HG02973 (cell line): ENCODE measurements around the gene FBXO41.
"Not testable (repeated sequence)": the region's sequence is repeated elsewhere in the genome, so short reads cannot be mapped to it uniquely, and the experiment has no call there.

Experiments used
- ATAC-seq: cut with Tn5 transposase; IDR thresholded peaks from one replicate; pipeline ENCODE4 v1.9.1; 2021; ENCODE audit warnings: moderate library complexity; ENCODE audit not compliant: unreplicated experiment

The FBXO41 gene

GRCh38 chr2:73263540-73264331, 20.5 kb downstream of the FBXO41 start:
- no peak for ATAC-seq

- ATAC-seq: not testable (repeated sequence)
Observed at GRCh38 chr2:73262691-73263429, 21.4 kb downstream of the FBXO41 start.

GRCh38 chr2:73262108-73262651, 22.1 kb downstream of the FBXO41 start:
- ATAC-seq: no peak

GRCh38 chr2:73260338-73260984, 23.8 kb downstream of the FBXO41 start:
- no peak for ATAC-seq

- ATAC-seq: no peak
Observed at GRCh38 chr2:73259704-73260337, 24.5 kb downstream of the FBXO41 start.

- ATAC-seq: no peak
Observed at GRCh38 chr2:73259276-73259675, 25.0 kb downstream of the FBXO41 start.

GRCh38 chr2:73258913-73259215, 25.4 kb downstream of the FBXO41 start:
- no peak for ATAC-seq

- ATAC-seq: no peak
Observed at GRCh38 chr2:73258186-73258912, 25.9 kb downstream of the FBXO41 start.

GRCh38 chr2:73257425-73258125, 26.7 kb downstream of the FBXO41 start:
- ATAC-seq: no peak

GRCh38 chr2:73257021-73257420, 27.3 kb downstream of the FBXO41 start:
- ATAC-seq: no peak

- ATAC-seq: no peak
Observed at GRCh38 chr2:73256618-73256922, 27.7 kb downstream of the FBXO41 start.

- ATAC-seq: no peak
Observed at GRCh38 chr2:73255907-73256617, 28.2 kb downstream of the FBXO41 start.

GRCh38 chr2:73255007-73255644, 29.2 kb downstream of the FBXO41 start:
- no peak for ATAC-seq

GRCh38 chr2:73254343-73255006, 29.8 kb downstream of the FBXO41 start:
- ATAC-seq: no peak

GRCh38 chr2:73253901-73254300, 30.4 kb downstream of the FBXO41 start:
- ATAC-seq: no peak

- ATAC-seq: no peak
Observed at GRCh38 chr2:73253400-73253799, 30.9 kb downstream of the FBXO41 start.

- ATAC-seq: no peak
Observed at GRCh38 chr2:73252238-73253027, 31.8 kb downstream of the FBXO41 start.
